Hematopoietic multipotent progenitor cell treated with erythropoietin and hydrocortisone succinate and interleukin-3 and kit ligand, for 4 days (in vitro differentiated cells): ENCODE measurements around the gene CYP26B1.
"Not testable (repeated sequence)": the region's sequence is repeated elsewhere in the genome, so short reads cannot be mapped to it uniquely, and the experiment has no call there.

ENCODE experiments used
- DNase-seq: peaks from one replicate; pipeline ENCODE4 v3.0.0-alpha.2; 2015

CYP26B1 gene

DNA sequence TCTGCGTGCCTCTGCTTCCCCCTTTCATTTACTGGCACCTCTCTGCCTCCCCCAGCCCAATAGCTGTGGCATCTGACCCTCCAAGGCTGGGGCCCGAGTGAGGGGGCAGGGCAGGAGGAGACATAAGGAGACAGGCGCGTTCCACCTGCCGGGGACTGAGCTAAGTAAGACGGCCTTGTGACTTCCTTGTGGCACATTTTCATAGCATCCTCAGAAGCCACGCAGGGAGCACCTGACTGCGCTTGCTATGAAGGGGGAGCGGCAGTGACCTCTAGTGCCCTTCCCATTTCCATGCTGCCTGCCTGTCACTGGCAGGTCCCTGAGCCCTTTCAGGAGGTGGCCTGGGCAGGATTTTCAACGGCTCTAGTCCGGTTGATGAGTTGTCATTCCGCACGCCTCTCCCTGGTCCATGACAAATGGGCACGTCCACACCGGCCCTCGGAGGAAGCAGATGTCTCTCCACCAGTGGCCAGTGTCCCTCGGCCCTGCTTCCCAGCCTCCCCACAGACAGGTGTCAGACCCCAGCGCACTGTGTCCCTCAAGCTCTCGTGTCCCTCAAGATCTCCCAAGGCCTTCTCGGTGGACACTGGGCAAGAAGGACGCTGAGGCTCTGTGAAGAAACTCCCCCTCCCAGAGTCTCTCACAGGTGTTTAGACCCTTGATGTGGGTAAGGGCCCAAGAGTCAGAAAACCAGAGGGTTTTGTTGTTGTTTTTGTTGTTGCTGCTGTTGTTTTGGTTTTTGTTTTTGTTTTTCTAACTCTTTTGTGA lies 42.7 kb downstream of the CYP26B1 start:
- DNase-seq: no peak

DNA sequence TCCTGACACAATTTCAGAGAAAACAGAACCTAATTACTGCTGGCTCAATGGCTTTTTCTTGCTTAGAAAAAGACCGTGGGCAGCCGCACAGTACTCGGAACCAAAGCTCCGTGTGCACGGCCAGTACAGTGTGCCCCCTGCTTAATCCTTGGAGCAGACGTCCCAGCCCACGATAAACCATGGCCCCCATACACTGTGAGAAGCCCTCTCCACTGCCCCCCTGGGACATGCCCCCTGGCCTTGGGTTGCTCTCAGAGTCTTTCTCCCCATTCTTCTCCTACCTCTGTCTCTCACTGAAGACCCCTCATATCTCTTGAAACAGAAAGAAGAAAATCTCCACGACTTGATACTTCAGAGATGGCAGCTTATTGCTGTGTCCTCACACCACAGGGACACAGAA lies 44.0 kb downstream of the CYP26B1 start:
- no peak for DNase-seq

DNA sequence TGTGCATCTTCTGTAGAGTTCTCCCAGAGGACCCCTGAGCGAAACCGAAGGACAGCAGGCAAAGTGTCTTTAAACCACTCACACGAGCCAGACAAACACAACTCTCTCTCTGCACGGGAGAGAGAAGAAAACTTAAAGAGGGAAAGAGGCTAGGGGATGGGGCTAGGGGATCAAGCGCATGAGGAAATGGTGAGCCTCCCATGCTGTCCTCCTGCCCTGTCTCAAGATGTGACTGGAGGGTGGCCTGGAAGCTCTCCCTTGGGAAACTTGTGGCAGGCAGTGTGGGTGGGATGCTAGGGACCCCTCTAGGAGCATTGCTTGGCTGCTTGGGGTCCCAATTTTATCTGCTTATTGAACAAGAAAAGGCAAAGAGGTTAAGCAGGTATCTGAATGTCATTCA lies 44.5 kb downstream of the CYP26B1 start:
- no peak for DNase-seq

DNA sequence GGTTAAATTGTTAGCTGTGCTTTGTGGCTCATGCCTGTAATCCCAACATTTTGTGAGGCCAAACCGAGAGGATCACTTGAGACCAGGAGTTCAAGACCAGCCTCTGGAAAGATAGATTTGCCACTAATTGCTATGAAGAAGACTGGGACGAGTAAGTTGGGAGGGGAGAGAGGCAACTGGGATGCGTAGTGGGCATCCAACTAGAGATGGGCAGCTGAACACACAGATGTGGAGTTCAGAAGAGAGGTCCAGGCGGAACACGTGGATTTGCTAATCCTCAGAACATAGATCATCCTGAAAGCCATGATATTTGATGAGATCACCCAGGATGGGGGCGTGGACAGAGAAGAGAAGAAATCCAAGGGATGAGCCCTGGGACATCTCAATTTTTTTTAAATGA lies 48.7 kb downstream of the CYP26B1 start:
- no peak for DNase-seq

DNA sequence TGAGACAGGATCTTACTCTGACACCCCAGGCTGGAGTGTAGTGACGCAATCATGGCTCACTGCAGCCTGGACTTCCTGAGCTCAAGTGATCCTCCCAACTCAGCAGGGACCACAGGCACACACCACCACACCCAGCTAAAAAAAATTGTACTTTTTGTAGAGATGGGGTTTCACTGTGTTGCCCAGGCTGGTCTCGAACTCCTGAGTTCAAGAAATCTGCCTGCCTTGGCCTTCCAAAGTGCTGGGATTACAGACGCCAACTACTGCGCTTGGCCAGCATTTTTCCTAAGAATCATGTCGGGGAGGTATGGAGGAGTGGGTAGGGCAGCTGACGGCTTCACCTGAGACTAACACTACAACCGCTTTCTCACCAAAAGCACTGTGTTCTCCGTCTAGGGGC lies 50.4 kb downstream of the CYP26B1 start:
- no peak for DNase-seq

DNA sequence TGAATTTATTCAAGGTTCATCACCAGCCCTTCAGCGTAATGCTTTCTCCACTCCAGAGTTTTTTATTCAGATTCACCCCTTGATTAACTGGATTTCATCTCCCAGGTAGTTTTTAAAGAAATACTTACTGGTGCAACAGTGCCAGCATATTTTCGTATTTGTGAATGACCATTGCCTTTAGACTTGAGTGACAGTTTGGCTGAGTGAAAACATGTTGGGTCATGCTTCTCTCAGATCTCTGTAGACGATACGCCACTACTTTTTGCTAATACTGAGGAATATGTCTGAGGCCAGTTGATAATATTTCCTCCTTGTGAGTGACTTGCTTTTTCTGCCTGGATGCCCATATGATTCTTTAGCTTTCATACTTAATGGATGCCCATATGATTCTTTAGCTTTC lies 51.5 kb downstream of the CYP26B1 start:
- DNase-seq: no peak

DNA sequence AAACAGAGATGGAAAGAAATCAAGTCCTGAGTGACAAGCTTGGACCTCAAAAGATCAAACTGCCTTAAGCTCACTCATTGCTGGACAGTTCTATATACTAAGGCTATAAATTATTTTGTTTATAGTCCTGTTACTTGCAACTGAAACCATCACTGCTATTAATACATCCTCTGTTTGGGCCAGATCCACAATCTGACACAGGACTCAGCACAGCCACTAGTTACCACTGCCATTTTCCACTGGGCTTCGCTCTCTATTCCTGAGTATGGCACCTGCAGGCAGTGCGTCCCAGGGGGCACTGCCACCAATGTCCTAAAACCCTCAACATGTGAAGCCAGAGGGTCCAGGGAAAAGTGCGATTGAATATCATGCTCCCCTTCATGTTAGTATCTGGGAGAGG lies 52.3 kb downstream of the CYP26B1 start:
- DNase-seq: no peak

DNA sequence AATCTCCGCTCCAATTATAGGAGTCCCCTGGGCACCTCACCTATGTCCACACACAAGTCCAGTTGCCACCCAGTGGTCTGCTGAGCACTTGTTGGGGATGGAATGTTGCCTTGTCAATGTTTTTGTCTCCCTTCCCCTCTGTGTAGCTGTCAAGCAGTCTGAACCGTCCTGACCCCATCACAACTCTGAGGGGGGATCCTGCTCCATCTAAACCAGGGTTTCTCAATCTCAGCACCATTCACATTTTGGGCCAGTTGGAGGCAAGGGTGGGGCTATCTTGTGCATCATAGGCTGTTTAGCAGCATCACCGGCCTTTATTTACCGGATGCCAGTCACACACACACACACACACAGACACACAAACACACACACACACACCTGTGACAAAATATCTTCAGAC lies 53.0 kb downstream of the CYP26B1 start:
- no peak for DNase-seq

DNA sequence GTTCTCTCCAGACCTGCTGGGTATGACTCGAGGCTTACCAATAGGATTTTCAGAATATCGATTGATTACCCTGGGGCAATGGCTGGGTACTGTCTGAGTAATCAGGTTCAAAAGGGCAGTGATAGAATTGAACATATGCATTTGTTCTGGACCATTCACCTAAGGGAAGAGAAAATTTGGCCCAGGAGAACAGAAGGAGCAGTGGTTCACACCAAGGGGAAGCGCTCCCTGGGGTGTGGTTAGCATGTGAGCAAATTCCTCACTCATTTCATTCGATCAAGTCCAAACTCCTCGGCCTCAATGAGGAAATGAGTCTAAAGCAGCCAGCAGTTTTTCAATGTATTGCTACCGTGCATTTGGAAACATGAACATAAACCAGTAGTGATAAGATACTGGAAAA lies 55.6 kb downstream of the CYP26B1 start:
- DNase-seq: no peak

DNA sequence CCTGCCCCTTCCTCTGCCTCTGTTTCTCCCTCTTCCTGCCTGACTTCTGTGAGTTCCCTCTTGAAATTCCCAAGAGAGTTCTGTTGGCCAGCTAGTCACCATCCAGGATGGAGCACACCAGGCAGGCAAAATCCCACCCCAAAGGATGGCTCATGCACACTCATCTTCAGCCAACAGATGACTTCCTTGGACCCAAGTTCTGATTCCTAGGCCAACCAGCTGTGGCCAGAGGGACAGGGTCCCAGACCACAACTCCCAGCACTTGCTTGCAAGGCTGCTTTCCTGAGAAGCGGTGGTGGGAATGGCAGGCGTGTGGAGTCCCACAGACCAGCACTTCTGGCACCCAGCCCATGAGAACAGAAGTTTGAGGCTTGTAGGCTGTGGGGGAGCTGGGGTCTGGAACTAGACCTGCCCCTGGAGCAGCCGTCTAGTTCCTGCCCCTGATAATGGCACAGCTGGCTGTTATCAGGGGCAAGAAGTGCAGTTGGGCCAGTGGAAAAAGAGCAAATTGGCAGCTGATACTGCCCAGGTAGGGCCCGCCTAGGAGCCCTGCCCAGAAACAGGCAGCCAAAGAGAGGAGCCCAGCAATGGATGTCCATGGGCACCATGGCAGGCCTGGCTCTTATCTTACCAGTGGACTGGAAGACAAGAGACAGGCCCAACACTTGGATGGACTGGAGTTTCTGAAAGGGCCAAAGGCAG lies 56.7 kb downstream of the CYP26B1 start:
- DNase-seq: no peak

DNA sequence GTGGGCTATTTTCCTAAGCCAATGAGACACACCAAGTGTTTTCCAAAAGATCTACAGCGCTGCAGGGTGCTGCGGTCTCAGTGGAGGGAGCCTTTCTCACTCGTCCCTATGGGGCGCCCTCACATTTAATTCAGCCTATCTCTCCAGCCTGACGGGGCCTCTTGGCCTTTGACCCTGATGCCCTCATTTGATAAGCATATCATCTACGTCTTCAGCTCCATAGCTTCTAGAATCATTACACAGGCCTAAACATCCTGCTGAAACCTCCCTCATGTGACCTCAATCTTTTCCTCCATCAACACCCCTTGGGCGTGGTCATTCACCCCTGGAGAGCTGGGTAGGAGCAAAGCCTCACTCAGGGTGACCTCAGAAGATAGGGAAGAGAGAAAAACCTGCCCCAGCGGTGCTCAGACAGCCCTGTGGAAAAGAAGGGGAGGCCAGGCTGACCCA lies 57.4 kb downstream of the CYP26B1 start:
- no peak for DNase-seq

DNA sequence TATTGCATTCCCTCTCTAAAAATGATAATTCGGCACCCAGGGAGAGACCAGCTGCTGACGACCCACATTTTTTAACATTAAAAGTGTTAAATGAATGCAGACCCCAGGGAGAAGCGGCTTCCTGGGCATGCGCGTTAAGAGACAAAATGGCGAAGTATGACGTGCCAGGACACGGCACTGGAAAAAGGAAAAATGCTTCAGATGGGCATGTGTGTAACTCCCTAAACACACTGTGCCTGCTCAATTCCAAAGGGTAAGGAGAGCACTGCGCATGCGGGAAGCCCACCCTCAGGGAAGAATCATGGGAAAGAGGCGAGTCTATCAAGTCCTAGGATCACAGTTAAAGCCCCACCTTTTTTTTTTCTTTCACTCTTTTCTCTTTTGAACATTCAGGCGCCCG lies 58.1 kb downstream of the CYP26B1 start:
- no peak for DNase-seq

DNA sequence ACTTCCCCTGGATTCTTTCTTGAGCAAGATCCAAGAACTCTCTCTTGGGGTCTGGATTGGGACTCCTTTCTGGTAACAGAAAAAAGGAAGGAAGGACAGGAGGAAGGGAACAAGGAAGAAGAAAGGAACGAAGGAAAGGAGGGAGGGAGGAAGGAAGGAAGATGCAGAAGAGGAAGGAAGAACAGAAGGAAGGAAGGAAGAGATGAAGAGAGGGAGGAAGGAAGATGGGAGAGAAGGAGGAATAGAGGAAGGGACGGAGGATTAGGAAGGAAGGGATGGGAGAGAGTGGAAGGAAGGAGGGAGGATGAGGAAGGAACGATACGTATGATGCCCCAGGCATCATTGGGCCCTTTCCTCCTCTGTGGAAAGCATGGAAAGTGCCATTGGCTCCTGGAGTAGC lies 58.6 kb downstream of the CYP26B1 start:
- DNase-seq: no peak

DNA sequence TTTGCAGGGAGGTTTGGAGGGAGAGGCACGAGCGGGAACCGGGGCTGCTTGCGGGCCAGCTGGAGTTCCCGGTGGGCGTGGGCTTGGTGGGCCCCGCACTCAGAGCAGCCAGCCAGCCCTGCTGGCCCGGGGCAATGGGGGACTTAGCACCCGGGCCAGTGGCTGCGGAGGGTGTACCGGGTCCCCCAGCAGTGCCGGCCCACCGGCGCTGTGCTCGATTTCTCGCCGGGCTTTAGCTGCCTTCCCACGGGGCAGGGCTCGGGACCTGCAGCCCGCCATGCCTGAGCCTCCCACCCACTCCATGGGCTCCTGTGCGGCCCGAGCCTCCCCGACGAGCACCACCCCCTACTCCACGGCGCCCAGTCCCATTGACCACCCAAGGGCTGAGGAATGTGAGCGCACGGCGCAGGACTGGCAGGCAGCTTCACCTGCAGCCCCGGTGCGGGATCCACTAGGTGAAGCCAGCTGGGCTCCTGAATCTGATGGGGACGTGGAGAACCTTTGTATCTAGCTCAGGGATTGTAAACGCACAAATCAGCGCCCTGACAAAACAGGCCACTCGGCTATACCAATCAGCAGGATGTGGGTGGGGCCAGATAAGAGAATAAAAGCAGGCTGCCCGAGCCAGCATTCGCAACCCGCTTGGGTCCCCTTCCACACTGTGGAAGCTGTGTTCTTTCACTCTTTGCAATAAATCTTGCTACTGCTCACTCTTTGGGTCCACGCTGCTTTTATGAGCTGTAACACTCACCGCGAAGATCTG lies 60.6 kb downstream of the CYP26B1 start:
- not testable (repeated sequence) for DNase-seq

DNA sequence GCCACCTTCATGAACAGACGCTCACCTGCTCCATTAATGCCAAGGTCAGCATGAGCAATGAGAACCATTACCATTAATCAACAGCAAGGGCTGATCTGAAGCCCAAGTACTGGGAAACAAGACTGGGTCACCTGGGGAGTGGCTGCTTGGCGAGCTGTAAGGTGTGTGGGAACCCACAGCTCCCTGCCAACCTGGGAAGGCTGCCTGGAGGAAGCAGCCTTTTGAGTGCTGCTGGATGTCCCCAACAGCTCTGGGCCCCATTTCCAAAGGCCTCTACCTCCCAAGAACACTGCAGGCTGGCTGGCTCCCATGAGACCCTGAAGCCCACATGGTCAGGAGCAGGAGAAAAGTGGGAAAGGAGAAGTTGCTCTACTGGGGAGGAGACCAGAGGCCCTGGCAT lies 62.1 kb downstream of the CYP26B1 start:
- no peak for DNase-seq

DNA sequence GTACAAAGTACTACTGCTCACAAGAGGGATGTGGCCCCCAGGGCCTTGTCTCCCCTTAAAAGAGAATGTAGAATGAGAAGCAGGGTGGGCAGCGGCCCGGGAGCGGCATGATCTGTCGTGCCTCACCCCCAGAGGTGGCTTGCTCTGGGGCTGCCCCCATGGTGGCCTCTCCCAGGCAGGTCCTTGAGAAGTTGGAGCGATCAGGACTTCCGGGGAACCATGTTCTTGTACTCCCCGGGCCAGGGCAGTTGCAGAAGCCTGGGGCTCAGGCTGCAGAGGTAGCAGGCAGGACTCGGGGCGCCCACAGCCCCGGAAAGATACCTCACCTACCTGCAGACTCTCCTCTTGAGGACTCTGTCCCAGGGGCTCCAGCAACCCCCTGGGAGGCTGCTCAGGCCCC lies 62.6 kb downstream of the CYP26B1 start:
- DNase-seq: no peak

DNA sequence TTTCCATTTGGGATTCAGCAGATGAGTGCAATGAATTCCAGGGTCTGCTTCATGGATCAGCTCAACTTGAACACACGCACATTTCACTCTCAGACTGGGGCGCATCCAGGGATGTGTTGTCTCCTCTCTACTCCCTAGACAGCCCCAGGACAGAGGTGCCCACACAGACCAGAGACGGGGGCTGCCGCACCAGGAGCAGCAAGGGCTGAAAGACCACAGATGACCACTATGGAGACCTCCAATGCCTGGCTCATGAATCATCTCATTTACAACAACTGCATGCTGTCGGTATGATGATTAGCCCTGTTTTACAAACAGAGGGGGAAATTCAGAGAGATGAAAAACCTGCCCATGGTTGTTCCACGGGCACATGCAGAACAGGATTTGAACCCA lies 63.1 kb downstream of the CYP26B1 start:
- DNase-seq: no peak

DNA sequence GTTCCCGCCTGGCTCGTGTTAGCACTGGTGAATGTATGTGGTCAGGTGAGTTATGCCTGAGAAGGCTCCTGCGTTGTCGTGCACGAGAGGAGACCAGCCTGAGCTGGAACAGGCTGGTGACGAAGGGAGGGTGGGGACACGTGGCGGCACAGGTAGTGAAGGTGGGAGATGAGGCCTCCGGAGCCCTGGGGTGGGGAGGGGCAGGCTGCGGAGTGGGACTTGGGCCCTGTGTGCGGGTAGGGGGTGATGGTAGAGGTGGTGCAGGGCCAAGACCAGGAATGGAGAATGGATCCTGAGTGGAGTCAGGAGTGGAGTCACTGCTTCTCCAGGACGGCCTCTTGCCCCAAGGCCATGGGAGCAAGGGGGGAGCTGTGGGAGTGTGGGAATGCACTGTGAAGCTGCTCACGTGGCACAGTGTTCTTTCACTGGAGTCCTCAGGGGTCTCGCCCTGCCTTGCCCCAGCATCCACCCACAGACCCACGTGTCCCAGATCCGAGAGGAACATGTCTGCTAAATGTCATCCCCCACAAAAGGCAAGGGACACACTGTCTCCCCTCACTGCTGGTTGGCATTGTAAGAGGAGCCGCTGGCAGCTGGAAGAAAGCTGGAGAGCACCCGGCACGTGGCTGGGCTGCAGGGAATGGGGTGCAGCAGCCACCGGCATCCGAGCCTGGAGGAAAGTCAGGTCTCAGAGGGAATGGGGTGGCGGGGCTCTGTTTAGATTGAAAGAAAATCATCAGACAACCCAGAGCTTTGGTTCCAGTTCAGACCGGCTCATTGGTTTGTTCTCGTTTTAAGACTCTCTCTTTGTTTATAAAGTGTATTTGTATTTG lies 63.7 kb downstream of the CYP26B1 start:
- no peak for DNase-seq

DNA sequence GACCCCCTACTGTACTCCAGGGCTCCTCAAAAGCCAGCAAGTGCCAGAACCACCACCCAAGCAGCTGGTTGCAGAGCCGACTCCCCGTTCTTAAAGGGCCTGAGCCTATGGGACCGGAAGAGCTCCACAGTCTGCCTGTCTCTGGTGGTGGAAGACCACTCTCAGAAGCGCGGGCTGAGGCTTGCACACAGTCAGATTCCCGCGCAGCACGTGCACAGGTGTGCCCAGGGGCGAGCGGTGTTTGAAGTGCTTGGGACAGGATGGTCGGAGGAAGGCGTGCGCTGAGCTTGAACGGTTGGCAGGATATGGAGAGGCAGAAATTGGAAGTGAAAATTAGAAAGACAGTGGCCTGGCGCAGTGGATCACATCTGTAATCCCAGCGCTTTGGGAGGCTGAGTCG lies 64.8 kb downstream of the CYP26B1 start:
- DNase-seq: no peak

DNA sequence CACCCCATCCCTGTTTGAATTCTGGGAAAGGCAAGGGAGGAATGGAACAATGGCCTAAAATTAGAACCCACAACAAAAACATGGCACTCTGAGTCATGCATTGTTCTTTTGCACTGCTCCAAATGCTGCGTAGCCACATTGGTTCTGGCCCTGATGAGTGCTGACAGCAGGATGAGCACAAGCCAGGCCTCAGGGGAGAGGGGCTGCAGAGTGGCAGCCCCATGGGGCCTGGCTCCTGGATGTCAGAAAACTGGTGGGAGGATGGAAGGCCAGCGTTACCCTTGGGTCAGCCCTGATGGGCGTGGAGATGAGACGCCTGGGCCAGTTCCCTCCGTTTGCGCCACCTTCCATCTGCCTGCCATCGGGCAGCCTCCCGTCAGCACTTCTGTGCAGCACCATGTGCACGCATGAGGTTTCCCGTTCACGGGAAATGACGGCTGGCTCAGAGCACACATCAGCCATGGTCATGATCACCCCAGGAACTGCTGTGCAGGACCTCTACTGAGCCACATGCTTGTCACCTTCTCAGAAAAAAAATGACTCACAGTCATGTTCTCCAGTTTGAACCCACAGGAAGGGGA lies 65.6 kb downstream of the CYP26B1 start:
- no peak for DNase-seq

DNA sequence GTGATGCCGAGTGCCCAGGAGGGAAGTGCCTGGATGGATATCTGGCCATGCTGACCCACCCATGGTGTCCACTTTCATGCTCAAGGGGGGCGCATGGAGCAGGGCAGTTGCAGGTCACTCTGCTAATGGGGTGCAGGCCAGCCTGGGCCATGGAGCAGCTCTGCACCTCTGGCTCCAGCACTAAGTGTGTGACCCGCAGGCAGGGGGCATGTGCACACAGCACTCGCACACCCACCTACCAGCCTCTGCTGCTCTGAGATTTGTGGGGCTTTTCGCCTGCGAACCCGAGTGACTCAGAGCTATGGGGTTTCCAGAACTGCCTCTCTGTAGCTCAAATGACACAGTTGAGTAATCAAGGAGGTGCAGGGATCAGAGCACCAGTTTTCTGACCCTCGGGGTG lies 66.2 kb downstream of the CYP26B1 start:
- DNase-seq: no peak

DNA sequence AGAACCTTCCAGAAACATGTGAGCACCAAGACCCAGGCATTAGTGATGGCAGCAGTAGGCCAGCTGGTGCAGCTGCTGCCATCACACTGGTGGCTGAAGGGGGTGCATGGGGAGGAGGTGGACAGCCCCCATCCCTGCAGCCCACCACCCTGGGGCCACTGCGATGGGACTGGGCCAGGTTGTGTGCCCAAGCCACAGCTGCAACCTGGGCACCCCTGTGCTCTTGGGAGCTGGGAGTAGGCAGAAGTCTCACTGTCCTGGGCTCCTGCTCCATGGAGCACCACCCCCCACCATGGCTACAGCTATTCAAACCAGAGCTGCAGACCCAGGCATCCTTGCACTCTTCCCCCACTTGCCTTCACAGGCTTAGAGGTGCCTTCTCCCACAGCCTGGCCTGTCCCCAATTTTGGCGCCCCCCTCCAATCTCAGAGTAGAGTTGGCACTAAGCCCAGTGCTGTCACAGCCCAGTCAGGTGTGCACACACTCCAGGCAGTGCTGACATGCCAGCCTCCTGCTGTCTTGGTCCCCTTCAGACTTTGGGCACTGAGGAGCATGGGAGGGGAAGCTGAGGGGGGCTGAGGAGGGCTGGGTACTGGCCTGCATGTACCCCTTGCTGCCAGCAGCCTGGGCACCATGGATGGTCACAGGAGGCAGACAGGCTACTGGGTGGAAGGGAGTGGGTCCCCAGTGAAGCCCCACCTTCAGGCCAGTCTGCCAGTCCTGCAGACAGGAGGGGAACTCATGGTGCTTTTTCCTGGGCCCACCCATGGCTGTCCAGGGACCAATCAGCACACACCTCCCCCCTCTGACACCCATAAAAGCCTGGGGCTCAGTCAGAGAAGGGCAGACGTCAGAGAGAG lies 67.1 kb downstream of the CYP26B1 start:
- DNase-seq: no peak
